HepG2 (cell line): ENCODE results near the gene PRKCB. TPM values are rescaled to one million over a fixed set of nuclear protein-coding genes. Genes with fewer than 3 reads are reported as not detected.

Source experiments
- ATAC-seq: fragments of 200-7000 bp; cut with Tn5 transposase; 3 replicates; pipeline ENCODE4 v1.9.1; 2020; ENCODE audit warnings: mild to moderate bottlenecking, moderate library complexity
- BruUV-seq: library from RNA; stranded (reverse); fragments of 400-500 nt; replicated peaks from 2 replicates; lab custom pipeline; 2021; lab: Mats Ljungman, UMichigan
- CTCF ChIA-PET: fragments of 300-600 bp; formaldehyde crosslinking; extraction: SDS; loops from one replicate; lab custom pipeline; 2021; ENCODE audit warnings: low total read pairs, inconsistent platforms, low intra/inter-chr PET ratio; lab: Yijun Ruan, JAX
- POLR2A ChIA-PET: fragments of 350-600 bp; sonication (Branson Sonifier 250); formaldehyde crosslinking; loops from one replicate; lab custom pipeline; 2020; ENCODE audit warnings: antibody characterized with exemption, inconsistent platforms; lab: Yijun Ruan, JAX
- DNase-seq: peaks from one replicate; pipeline ENCODE4 v3.0.0-alpha.2; 2015; ENCODE audit warnings: low spot score
- FAIRE-seq: peaks from 3 replicates; lab custom pipeline; 2011; peaks lifted over from hg19 to GRCh38; lab: Jason Lieb, UNC
- H2AFZ ChIP-seq: one replicate; pipeline ENCODE4 v1.6.1; 2011; ENCODE audit warnings: low read length, inconsistent platforms
- H3K27ac ChIP-seq: fragments of 300-600 bp; 3 replicates; pipeline ENCODE4 v1.8.0; 2011; ENCODE audit warnings: mixed run types, mild to moderate bottlenecking, mixed read lengths, low read length, inconsistent platforms; ENCODE audit not compliant: insufficient read depth; ENCODE audit errors: extremely low read length
- H3K27me3 ChIP-seq, 2 experiments: fragments of 200-600 bp in 1 of 2; 2 replicates in 1 of 2; 3 replicates in 1 of 2; pipeline versions ENCODE4 v1.6.0 to v1.8.0; 2011; ENCODE audit warnings: low read length in 2 of 2, mild to moderate bottlenecking in 2 of 2, moderate library complexity in 2 of 2, inconsistent platforms in 1 of 2; ENCODE audit not compliant: insufficient read depth in 2 of 2, control insufficient read depth in 1 of 2
- H3K36me3 ChIP-seq, 2 experiments: fragments of 200-600 bp in 1 of 2; replicated peaks in 1 of 2; 2 replicates in 1 of 2; 3 replicates in 1 of 2; pipeline versions ENCODE4 v1.5.1 to v1.8.0; 2011; ENCODE audit warnings: low read length in 2 of 2, inconsistent platforms in 1 of 2; ENCODE audit not compliant: insufficient read depth in 2 of 2, control insufficient read depth in 1 of 2
- H3K4me1 ChIP-seq: 2 replicates; pipeline ENCODE4 v1.5.1; 2012; ENCODE audit warnings: low read length, inconsistent platforms; ENCODE audit not compliant: insufficient read depth
- H3K4me2 ChIP-seq: 2 replicates; pipeline ENCODE4 v1.6.0; 2011; ENCODE audit warnings: low read depth, low read length, inconsistent platforms
- H3K4me3 ChIP-seq, 3 experiments: fragments of 200-600 bp in 1 of 3; sonication (generic), shearing (Covaris generic) in 1 of 3; replicated peaks in 1 of 3; 2 replicates each; pipeline ENCODE4 v1.5.1; 2011 to 2016; ENCODE audit warnings: low read length in 3 of 3, inconsistent platforms in 2 of 3, low read depth in 2 of 3, mild to moderate bottlenecking in 2 of 3, control low read depth in 1 of 3, mixed read lengths in 1 of 3; ENCODE audit not compliant: insufficient read depth in 1 of 3
- H3K79me2 ChIP-seq: one replicate; pipeline ENCODE4 v1.6.1; 2011; ENCODE audit warnings: low read length, inconsistent platforms; ENCODE audit not compliant: insufficient read depth
- H3K9ac ChIP-seq: 2 replicates; pipeline ENCODE4 v1.6.0; 2011; ENCODE audit warnings: mild to moderate bottlenecking, low read depth, low read length, inconsistent platforms; ENCODE audit not compliant: insufficient read depth
- H3K9me3 ChIP-seq: 2 replicates; pipeline ENCODE4 v1.5.1; 2012; ENCODE audit warnings: mild to moderate bottlenecking, low read length
- H4K20me1 ChIP-seq: 2 replicates; pipeline ENCODE4 v1.6.0; 2011; ENCODE audit warnings: inconsistent platforms, mild to moderate bottlenecking, low read length, moderate library complexity; ENCODE audit not compliant: insufficient read depth
- ATF5 ChIP-seq: sonication (generic); formaldehyde crosslinking; IDR thresholded peaks from 2 replicates; pipeline ENCODE4 v1.4.0; 2020; ENCODE audit warnings: mild to moderate bottlenecking, low read depth, missing genetic modification reagents
- ATRX ChIP-seq: sonication (generic); formaldehyde crosslinking; IDR thresholded peaks from 2 replicates; pipeline ENCODE4 v1.4.0; 2020; ENCODE audit warnings: missing genetic modification reagents, borderline replicate concordance
- GPBP1L1 ChIP-seq: sonication (generic); formaldehyde crosslinking; IDR thresholded peaks from 2 replicates; pipeline ENCODE4 v1.5.0; 2020; ENCODE audit warnings: mild to moderate bottlenecking, missing genetic modification reagents
- IRF9 ChIP-seq: sonication (generic); formaldehyde crosslinking; IDR thresholded peaks from 2 replicates; pipeline ENCODE4 v1.8.0; 2022; ENCODE audit warnings: missing genetic modification reagents, mild to moderate bottlenecking, borderline replicate concordance
- NCOA5 ChIP-seq: sonication (generic); formaldehyde crosslinking; IDR thresholded peaks from 2 replicates; pipeline ENCODE4 v1.4.0; 2020; ENCODE audit warnings: missing genetic modification reagents
- PRDM15 ChIP-seq: sonication (generic); formaldehyde crosslinking; IDR thresholded peaks from 2 replicates; pipeline ENCODE4 v1.4.0; 2020; ENCODE audit warnings: missing genetic modification reagents
- SMC3 ChIP-seq: IDR thresholded peaks from 2 replicates; pipeline ENCODE4 v1.6.1; 2011; ENCODE audit warnings: low read length, improper control_type of control experiment
- THAP8 ChIP-seq: sonication (generic); formaldehyde crosslinking; IDR thresholded peaks from 2 replicates; pipeline ENCODE4 v1.5.1; 2020; ENCODE audit warnings: missing genetic modification reagents, mild to moderate bottlenecking, borderline replicate concordance
- YEATS4 ChIP-seq: sonication (generic); formaldehyde crosslinking; IDR thresholded peaks from 2 replicates; pipeline ENCODE4 v1.4.0; 2020; ENCODE audit warnings: missing genetic modification reagents, borderline replicate concordance
- ZNF17 ChIP-seq: sonication (generic); formaldehyde crosslinking; IDR thresholded peaks from 2 replicates; pipeline ENCODE4 v1.5.0; 2020; ENCODE audit warnings: mild to moderate bottlenecking, missing genetic modification reagents
- ZNF431 ChIP-seq: sonication (generic); formaldehyde crosslinking; IDR thresholded peaks from 2 replicates; pipeline ENCODE4 v1.9.0; 2022; ENCODE audit warnings: missing genetic modification reagents, low read depth, mild to moderate bottlenecking, borderline replicate concordance
- ZNF432 ChIP-seq: sonication (generic); formaldehyde crosslinking; IDR thresholded peaks from 2 replicates; pipeline ENCODE4 v1.5.0; 2020; ENCODE audit warnings: missing genetic modification reagents, mild to moderate bottlenecking, borderline replicate concordance
- ZNF800 ChIP-seq: sonication (generic); formaldehyde crosslinking; IDR thresholded peaks from 2 replicates; pipeline ENCODE4 v1.4.0; 2020; ENCODE audit warnings: missing genetic modification reagents
- ZNF879 ChIP-seq: sonication (generic); formaldehyde crosslinking; IDR thresholded peaks from 2 replicates; pipeline ENCODE4 v1.8.1; 2023; ENCODE audit warnings: missing genetic modification reagents
- WGBS: methylation state at CpG from one replicate; pipeline ENCODE4 v1.1.6; 2017; ENCODE audit warnings: low lambda C conversion rate; 5-methylcytosine and 5-hydroxymethylcytosine counted together
- in situ Hi-C: cut with HindIII; loops from 2 replicates; pipeline ENCODE4 v1.10.0; 2017; ENCODE audit warnings: low pct_unique_long_range_greater_than_20kb; ENCODE audit not compliant: extremely low pct_ligation_motif_present
- intact Hi-C: fragments of 100-400 bp; cut with micrococcal nuclease; formaldehyde crosslinking; loops from one replicate; pipeline ENCODE4 v1.10.0; 2022; ENCODE audit not compliant: unreplicated experiment
- polyA plus RNA-seq, 8 experiments: library from polyadenylated mRNA; depleted of rRNA in 3 of 8; stranded (reverse) in 7 of 8; unstranded in 1 of 8; fragments of >200 nt; fragmentation: Illumina TruSeq in 4 of 8; extraction: Trizol in 4 of 8; gene quantifications; 2 replicates each; pipeline versions ENCODE4 v1.2.1 to v1.2.3, GENCODE V29; 2011 to 2016; ENCODE audit warnings: low read depth in 4 of 8, missing spikeins in 1 of 8, mixed read lengths in 1 of 8; ENCODE audit not compliant: insufficient read depth in 1 of 8
- total RNA-seq, 5 experiments: library from RNA; depleted of rRNA; stranded (reverse); fragments of >200 nt; fragmentation: Illumina TruSeq; extraction: Trizol; gene quantifications; 2 replicates each; pipeline ENCODE4 v1.2.3, GENCODE V29; 2016; ENCODE audit warnings: low read depth in 1 of 5

PRKCB gene
- total and polyA plus RNA-seq, 2 of the 13 experiments (the other 11 are each of a cell fraction or from before 2014, with no cell fraction given): 0.01 TPM; not detected in 1

GRCh38 chr16:24174504-24174903, 338.7 kb downstream of the PRKCB start:
- Histone ChIP-seq H3K4me2 (no peak overlapping the region), H3K79me2 (no peaks in the 10 kb centered on the region), H2AFZ (no peak overlapping the region), H3K9me3 (no peaks in the 10 kb centered on the region), H3K27ac (no peak overlapping the region), H3K9ac (no peak overlapping the region), H3K4me1 (no peaks in the 10 kb centered on the region), H3K4me3 (no peak overlapping the region), H3K27me3 (no peaks in the 10 kb centered on the region; a peak in 1 of 5 replicates), H4K20me1 (no peaks in the 10 kb centered on the region), H3K36me3 (no peaks in the 10 kb centered on the region)
- intact Hi-C loops: no loop called here
- BruUV-seq: no TSS peak
- no peak for FAIRE-seq
- in situ Hi-C loops: no loop called here
- DNase-seq: no peak
- POLR2A ChIA-PET: no interaction called here
- WGBS: 29% methylated on average over 7 of the region's 7 CpGs
- ATAC-seq: no peak
- CTCF ChIA-PET: no interaction called here
- TF ChIP-seq YEATS4 (CRISPR knock-in tag) (no peak), ATF5 (no peak), GPBP1L1 (CRISPR knock-in tag) (no peak), ZNF879 (no peak), SMC3 (no peak), ZNF432 (CRISPR knock-in tag) (no peak), PRDM15 (no peak), IRF9 (CRISPR knock-in tag) (no peak), ZNF431 (CRISPR knock-in tag) (no peak), ATRX (CRISPR knock-in tag) (no peak), ZNF800 (no peak), NCOA5 (CRISPR knock-in tag) (no peak), THAP8 (CRISPR knock-in tag) (no peak), ZNF17 (CRISPR knock-in tag) (no peak)
